ENCODE data around the gene GIT1. TPM values are rescaled to one million over a fixed set of nuclear protein-coding genes. Genes with fewer than 3 reads are reported as not detected.

Gene GIT1
- total and polyA plus RNA-seq, 7 donors: 13.6 to 31.3 (median 17.4) TPM

- no peaks in the 10 kb centered on the region for H3K9me3 ChIP-seq
- peaks cover 0 to 34% (median 27%) of the 10 kb centered on the region in 4 donors for H3K4me1 ChIP-seq
- H3K36me3 ChIP-seq: peaks cover 21 to 58% (median 36%) of the 10 kb centered on the region in 4 donors
- intact Hi-C loops (cut with DNase I): loop anchor here (1.0 to 5.0 kb wide), 3 partner anchors 11 to 347 kb away; no protein-coding TSS in a partner anchor
- DNase-seq: peak; percentile 91
- no peaks in the 10 kb centered on the region for H3K27me3 ChIP-seq
- 61 to 65% methylated on average over 15 of the region's 15 CpGs for WGBS, 2 donors
- no peak overlapping the region for H3K27ac ChIP-seq
- no peak overlapping the region for H3K4me3 ChIP-seq
- peak; percentile 79 to 88 (median 88) for TF ChIP-seq CTCF (IDR thresholded peaks at IDR 0.05)
- peak in 3 of 4 donors; percentile 35 to 50 (median 42) for TF ChIP-seq POLR2AphosphoS5 (IDR thresholded peaks at IDR 0.05)
- no peak for TF ChIP-seq POLR2A (IDR thresholded peaks at IDR 0.05)
These were observed 9.3 kb downstream of the GIT1 start for GRCh38 chr17:29579866-29580771.

- peaks cover 30 to 71% (median 45%) of the 10 kb centered on the region in 4 donors for H3K36me3 ChIP-seq
- H3K27ac ChIP-seq: peak overlapping the region in 1 of 4 donors; percentile 63
- no peak for DNase-seq
- H3K4me1 ChIP-seq: peaks cover 0 to 22% (median 18%) of the 10 kb centered on the region in 4 donors
- intact Hi-C loops (cut with DNase I): no loop called here
- H3K4me3 ChIP-seq: no peak overlapping the region
- TF ChIP-seq POLR2AphosphoS5 (IDR thresholded peaks at IDR 0.05) (no peak), CTCF (IDR thresholded peaks at IDR 0.05) (no peak), EP300 (IDR thresholded peaks at IDR 0.05) (no peak), POLR2A (IDR thresholded peaks at IDR 0.05) (no peak)
- no peaks in the 10 kb centered on the region for H3K9me3 ChIP-seq
- WGBS, 2 donors: 92 to 95% methylated on average over 14 of the region's 14 CpGs
- H3K27me3 ChIP-seq: no peaks in the 10 kb centered on the region
These were observed 10.6 kb downstream of the GIT1 start for GRCh38 chr17:29578626-29579485.

GRCh38 chr17:29577385-29578211, 11.8 kb downstream of the GIT1 start:
- Histone ChIP-seq H3K4me3 (no peak overlapping the region), H3K4me1 (peaks cover 0 to 27% (median 22%) of the 10 kb centered on the region in 4 donors), H3K9me3 (no peaks in the 10 kb centered on the region), H3K27me3 (no peaks in the 10 kb centered on the region), H3K27ac (peak overlapping the region in 3 of 4 donors; percentile 44 to 63 (median 58)), H3K36me3 (peaks cover 30 to 69% (median 45%) of the 10 kb centered on the region in 4 donors)
- no peak for DNase-seq
- intact Hi-C loops (cut with DNase I): no loop called here
- TF ChIP-seq POLR2AphosphoS5 (IDR thresholded peaks at IDR 0.05): no peak
- no peak for TF ChIP-seq EP300 (IDR thresholded peaks at IDR 0.05)
- TF ChIP-seq CTCF (IDR thresholded peaks at IDR 0.05): no peak
- TF ChIP-seq POLR2A (IDR thresholded peaks at IDR 0.05): no peak
- 80 to 83% methylated on average over 22 of the region's 22 CpGs for WGBS, 2 donors

GRCh38 chr17:29577001-29577370, 12.5 kb downstream of the GIT1 start:
- DNase-seq: no peak
- H3K4me3 ChIP-seq: no peak overlapping the region
- H3K27me3 ChIP-seq: no peaks in the 10 kb centered on the region
- 96 to 97% methylated on average over 9 of the region's 9 CpGs for WGBS, 2 donors
- no peak for TF ChIP-seq EP300 (IDR thresholded peaks at IDR 0.05)
- TF ChIP-seq POLR2AphosphoS5 (IDR thresholded peaks at IDR 0.05): no peak
- TF ChIP-seq POLR2A (IDR thresholded peaks at IDR 0.05): no peak
- no peak for TF ChIP-seq CTCF (IDR thresholded peaks at IDR 0.05)
- H3K9me3 ChIP-seq: no peaks in the 10 kb centered on the region
- H3K27ac ChIP-seq: peak overlapping the region in 3 of 4 donors; percentile 44 to 63 (median 58)
- H3K36me3 ChIP-seq: peaks cover 30 to 63% (median 40%) of the 10 kb centered on the region in 4 donors
- H3K4me1 ChIP-seq: peaks cover 0 to 33% (median 29%) of the 10 kb centered on the region in 4 donors
- intact Hi-C loops (cut with DNase I): no loop called here
